ENCODE results near the gene TNIK.
A peak's percentile ranks its signal among the peaks of the same experiment; 100 is the strongest.

Gene TNIK

GRCh38 chr3:171185959-171186358 is 274.2 kb downstream of the TNIK start:
- in situ Hi-C loops (cut with MboI; ENCODE audit: low pct_unique_long_range_greater_than_20kb, low sequenced_read_pairs, unreplicated experiment): no loop called here
- no peak for TF ChIP-seq CTCF (IDR thresholded peaks at IDR 0.05; ENCODE audit: extremely low read depth, insufficient read depth, missing control alignments)
- no peak for DNase-seq (ENCODE audit: low spot score)

- TF ChIP-seq CTCF (IDR thresholded peaks at IDR 0.05; ENCODE audit: extremely low read depth, insufficient read depth, missing control alignments): no peak
- peak; percentile 17 for DNase-seq (ENCODE audit: low spot score)
- in situ Hi-C loops (cut with MboI; ENCODE audit: low pct_unique_long_range_greater_than_20kb, low sequenced_read_pairs, unreplicated experiment): no loop called here
Observed at GRCh38 chr3:171184372-171184771, 275.8 kb downstream of the TNIK start.

GRCh38 chr3:171183042-171183441 is 277.2 kb downstream of the TNIK start:
- no peak for DNase-seq (ENCODE audit: low spot score)
- in situ Hi-C loops (cut with MboI; ENCODE audit: low pct_unique_long_range_greater_than_20kb, low sequenced_read_pairs, unreplicated experiment): no loop called here
- no peak for TF ChIP-seq CTCF (IDR thresholded peaks at IDR 0.05; ENCODE audit: extremely low read depth, insufficient read depth, missing control alignments)

GRCh38 chr3:171181907-171182690 is 278.1 kb downstream of the TNIK start:
- in situ Hi-C loops (cut with MboI; ENCODE audit: low pct_unique_long_range_greater_than_20kb, low sequenced_read_pairs, unreplicated experiment): no loop called here
- TF ChIP-seq CTCF (IDR thresholded peaks at IDR 0.05; ENCODE audit: extremely low read depth, insufficient read depth, missing control alignments): no peak
- no peak for DNase-seq (ENCODE audit: low spot score)

GRCh38 chr3:171178714-171179113 is 281.5 kb downstream of the TNIK start:
- in situ Hi-C loops (cut with MboI; ENCODE audit: low pct_unique_long_range_greater_than_20kb, low sequenced_read_pairs, unreplicated experiment): no loop called here
- TF ChIP-seq CTCF (IDR thresholded peaks at IDR 0.05; ENCODE audit: extremely low read depth, insufficient read depth, missing control alignments): no peak
- DNase-seq (ENCODE audit: low spot score): no peak

- in situ Hi-C loops (cut with MboI; ENCODE audit: low pct_unique_long_range_greater_than_20kb, low sequenced_read_pairs, unreplicated experiment): no loop called here
- DNase-seq (ENCODE audit: low spot score): no peak
- TF ChIP-seq CTCF (IDR thresholded peaks at IDR 0.05; ENCODE audit: extremely low read depth, insufficient read depth, missing control alignments): no peak
Observed at GRCh38 chr3:171177553-171177952, 282.7 kb downstream of the TNIK start.
